Measurements from ENCODE around the gene ACTR5.

Gene ACTR5

GRCh38 chr20:38728911-38729642 is 19.2 kb upstream of the ACTR5 start:
- DNase-seq (ENCODE audit: low read depth) = no peak
- no peak overlapping the region for H3K4me3 ChIP-seq (ENCODE audit: low read depth, low read length)
- TF ChIP-seq CTCF (IDR thresholded peaks at IDR 0.05; ENCODE audit: low read depth, low read length, missing control alignments) = no peak

- no peak overlapping the region for H3K4me3 ChIP-seq (ENCODE audit: low read depth, low read length)
- DNase-seq (ENCODE audit: low read depth) = no peak
- no peak for TF ChIP-seq CTCF (IDR thresholded peaks at IDR 0.05; ENCODE audit: low read depth, low read length, missing control alignments)
These were observed 18.5 kb upstream of the ACTR5 start for GRCh38 chr20:38729767-38730166.

- no peak for DNase-seq (ENCODE audit: low read depth)
- H3K4me3 ChIP-seq (ENCODE audit: low read depth, low read length) = no peak overlapping the region
- no peak for TF ChIP-seq CTCF (IDR thresholded peaks at IDR 0.05; ENCODE audit: low read depth, low read length, missing control alignments)
These were observed 17.9 kb upstream of the ACTR5 start for GRCh38 chr20:38730167-38730988.

- peak overlapping the region; percentile 2 for H3K4me3 ChIP-seq (ENCODE audit: low read depth, low read length)
- DNase-seq (ENCODE audit: low read depth) = no peak
- TF ChIP-seq CTCF (IDR thresholded peaks at IDR 0.05; ENCODE audit: low read depth, low read length, missing control alignments) = peak; percentile 100
These were observed 17.1 kb upstream of the ACTR5 start for GRCh38 chr20:38730989-38731737.

GRCh38 chr20:38731738-38732113 is 16.5 kb upstream of the ACTR5 start:
- DNase-seq (ENCODE audit: low read depth) = no peak
- TF ChIP-seq CTCF (IDR thresholded peaks at IDR 0.05; ENCODE audit: low read depth, low read length, missing control alignments) = no peak
- no peak overlapping the region for H3K4me3 ChIP-seq (ENCODE audit: low read depth, low read length)

GRCh38 chr20:38732981-38733380 is 15.3 kb upstream of the ACTR5 start:
- TF ChIP-seq CTCF (IDR thresholded peaks at IDR 0.05; ENCODE audit: low read depth, low read length, missing control alignments) = no peak
- H3K4me3 ChIP-seq (ENCODE audit: low read depth, low read length) = no peak overlapping the region
- DNase-seq (ENCODE audit: low read depth) = no peak
